Skeletal muscle cell (primary cell): Measurements from ENCODE around the gene CDYL2.
"Not testable (repeated sequence)": the region's sequence is repeated elsewhere in the genome, so short reads cannot be mapped to it uniquely, and the experiment has no call there.

Experiments used
- DNase-seq: peaks from one replicate; pipeline ENCODE4 v3.0.0-alpha.2; 2010; ENCODE audit warnings: low read depth
- H3K4me3 ChIP-seq: 2 replicates; pipeline ENCODE4 v1.5.1; 2011; ENCODE audit warnings: low read depth, mild to moderate bottlenecking, control low read depth, low read length, moderate library complexity

CDYL2 gene

GRCh38 chr16:80812593-80812992 lies 8.2 kb upstream of the CDYL2 start:
- DNase-seq: no peak

GRCh38 chr16:80809366-80809765 lies 5.0 kb upstream of the CDYL2 start:
- no peak for DNase-seq
- no peak overlapping the region for H3K4me3 ChIP-seq

More at GRCh38 chr16:80812593-80812992, 8.2 kb upstream of the CDYL2 start:
- H3K4me3 ChIP-seq: no peak overlapping the region

- DNase-seq: no peak
- no peak overlapping the region for H3K4me3 ChIP-seq
These were observed 3.5 kb upstream of the CDYL2 start for GRCh38 chr16:80807906-80808305.

GRCh38 chr16:80806927-80807340 lies 2.5 kb upstream of the CDYL2 start:
- DNase-seq: peak; percentile 64
- H3K4me3 ChIP-seq: no peak overlapping the region

GRCh38 chr16:80806289-80806688 lies 1.9 kb upstream of the CDYL2 start:
- no peak overlapping the region for H3K4me3 ChIP-seq

GRCh38 chr16:80804056-80804525 lies 307 bp downstream of the CDYL2 start:
- DNase-seq: peak; percentile 39
- H3K4me3 ChIP-seq: peak overlapping the region; percentile 67

More at GRCh38 chr16:80806289-80806688, 1.9 kb upstream of the CDYL2 start:
- DNase-seq: no peak

GRCh38 chr16:80803339-80804055 lies 901 bp downstream of the CDYL2 start:
- DNase-seq: no peak
- H3K4me3 ChIP-seq: peak overlapping the region; percentile 57

GRCh38 chr16:80802902-80803301 lies 1.5 kb downstream of the CDYL2 start:
- no peak for DNase-seq
- H3K4me3 ChIP-seq: peak overlapping the region; percentile 57

- no peak for DNase-seq
- H3K4me3 ChIP-seq: no peak overlapping the region
These were observed 2.3 kb downstream of the CDYL2 start for GRCh38 chr16:80802138-80802537.

GRCh38 chr16:80794071-80794470 lies 10.3 kb downstream of the CDYL2 start:
- no peak for DNase-seq
- no peak overlapping the region for H3K4me3 ChIP-seq

GRCh38 chr16:80792031-80792430 lies 12.4 kb downstream of the CDYL2 start:
- DNase-seq: no peak
- H3K4me3 ChIP-seq: no peak overlapping the region

GRCh38 chr16:80791411-80791810 lies 13.0 kb downstream of the CDYL2 start:
- no peak overlapping the region for H3K4me3 ChIP-seq
- no peak for DNase-seq

- no peak overlapping the region for H3K4me3 ChIP-seq
- DNase-seq: no peak
These were observed 13.6 kb downstream of the CDYL2 start for GRCh38 chr16:80790751-80791150.

- no peak for DNase-seq
- H3K4me3 ChIP-seq: no peak overlapping the region
These were observed 16.4 kb downstream of the CDYL2 start for GRCh38 chr16:80788027-80788426.

GRCh38 chr16:80786561-80786960 lies 17.8 kb downstream of the CDYL2 start:
- H3K4me3 ChIP-seq, DNase-seq: not testable (repeated sequence)

GRCh38 chr16:80784951-80785350 lies 19.4 kb downstream of the CDYL2 start:
- H3K4me3 ChIP-seq: no peak overlapping the region
- DNase-seq: no peak

GRCh38 chr16:80778703-80779102 lies 25.7 kb downstream of the CDYL2 start:
- no peak overlapping the region for H3K4me3 ChIP-seq
- no peak for DNase-seq

- DNase-seq: no peak
- no peak overlapping the region for H3K4me3 ChIP-seq
These were observed 27.5 kb downstream of the CDYL2 start for GRCh38 chr16:80776856-80777255.

- no peak overlapping the region for H3K4me3 ChIP-seq
- no peak for DNase-seq
These were observed 28.9 kb downstream of the CDYL2 start for GRCh38 chr16:80775450-80775849.

GRCh38 chr16:80766798-80767197 lies 37.6 kb downstream of the CDYL2 start:
- DNase-seq: no peak
- no peak overlapping the region for H3K4me3 ChIP-seq

GRCh38 chr16:80759419-80760162 lies 44.8 kb downstream of the CDYL2 start:
- DNase-seq: no peak
- no peak overlapping the region for H3K4me3 ChIP-seq
